Central memory CD8-positive, alpha-beta T cell (primary cell): ENCODE results near the gene VSTM1.
"Not testable (repeated sequence)": the region's sequence is repeated elsewhere in the genome, so short reads cannot be mapped to it uniquely, and the experiment has no call there.

ENCODE experiments used
- ATAC-seq: fragments of 150-1000 bp; cut with Tn5 transposase; replicated peaks from 2 replicates; pipeline ENCODE4 v1.10.0; 2022; ENCODE audit warnings: mild to moderate bottlenecking, moderate FRiP score, moderate number of reproducible peaks; ENCODE audit not compliant: poor library complexity, severe bottlenecking; ENCODE audit errors: extremely low read depth
- DNase-seq, 2 donors: peaks; one replicate each; pipeline ENCODE4 v3.0.0; 2021; ENCODE audit warnings: low spot score in 2 of 2
- H3K27ac Mint-ChIP-seq: one replicate; pipeline ENCODE4 v1.8.0; 2022; ENCODE audit warnings: low read depth, mild to moderate bottlenecking, moderate library complexity, mixed read lengths
- H3K27me3 Mint-ChIP-seq: one replicate; pipeline ENCODE4 v1.8.0; 2022; ENCODE audit warnings: mixed read lengths
- H3K36me3 Mint-ChIP-seq: one replicate; pipeline ENCODE4 v1.8.0; 2022; ENCODE audit warnings: mild to moderate bottlenecking, moderate library complexity, mixed read lengths; ENCODE audit not compliant: insufficient read depth
- H3K4me1 Mint-ChIP-seq: one replicate; pipeline ENCODE4 v1.8.0; 2022; ENCODE audit warnings: mixed read lengths
- H3K4me3 Mint-ChIP-seq: one replicate; pipeline ENCODE4 v1.8.0; 2022; ENCODE audit warnings: mild to moderate bottlenecking, moderate library complexity, mixed read lengths
- H3K9me3 Mint-ChIP-seq: one replicate; pipeline ENCODE4 v1.8.0; 2022; ENCODE audit warnings: mixed read lengths

Gene VSTM1

GRCh38 chr19:54096617-54097106, 33.0 kb upstream of the VSTM1 start:
- Mint-ChIP-seq H3K9me3 (no peaks in the 10 kb centered on the region), H3K4me1 (peaks cover 17% of the 10 kb centered on the region), H3K27ac (peak overlapping the region; percentile 96), H3K4me3 (peak overlapping the region; percentile 79), H3K36me3 (peaks cover 16% of the 10 kb centered on the region), H3K27me3 (no peaks in the 10 kb centered on the region)
- ATAC-seq (no peak), DNase-seq (no peak)

- Mint-ChIP-seq H3K4me1 (peaks cover 13% of the 10 kb centered on the region), H3K27ac (peak overlapping the region; percentile 96), H3K4me3 (peak overlapping the region; percentile 79), H3K36me3 (peaks cover 14% of the 10 kb centered on the region)
- peak; percentile 80 for ATAC-seq
- DNase-seq: peak; percentile 39 to 50
- H3K9me3 Mint-ChIP-seq, H3K27me3 Mint-ChIP-seq: not testable (repeated sequence)
Observed at GRCh38 chr19:54095859-54096616, 32.3 kb upstream of the VSTM1 start.

- peaks cover 14% of the 10 kb centered on the region for H3K36me3 Mint-ChIP-seq
- ATAC-seq: no peak
- no peaks in the 10 kb centered on the region for H3K27me3 Mint-ChIP-seq
- H3K27ac Mint-ChIP-seq: peak overlapping the region; percentile 96
- DNase-seq: no peak
- H3K9me3 Mint-ChIP-seq: no peaks in the 10 kb centered on the region
- peaks cover 13% of the 10 kb centered on the region for H3K4me1 Mint-ChIP-seq
- peak overlapping the region; percentile 79 for H3K4me3 Mint-ChIP-seq
Observed at GRCh38 chr19:54095136-54095858, 31.6 kb upstream of the VSTM1 start.

GRCh38 chr19:54094426-54095000, 30.8 kb upstream of the VSTM1 start:
- H3K4me3 Mint-ChIP-seq: peak overlapping the region; percentile 79
- H3K4me1 Mint-ChIP-seq: peaks cover 13% of the 10 kb centered on the region

GRCh38 chr19:54084410-54084809, 20.7 kb upstream of the VSTM1 start:
- H3K4me1 Mint-ChIP-seq: no peaks in the 10 kb centered on the region
- no peaks in the 10 kb centered on the region for H3K9me3 Mint-ChIP-seq
- H3K4me3 Mint-ChIP-seq: no peak overlapping the region
- peaks cover 6% of the 10 kb centered on the region for H3K27me3 Mint-ChIP-seq
- H3K27ac Mint-ChIP-seq: no peak overlapping the region
- no peak for ATAC-seq
- peaks cover 2% of the 10 kb centered on the region for H3K36me3 Mint-ChIP-seq
- DNase-seq: no peak

More at GRCh38 chr19:54094426-54095000, 30.8 kb upstream of the VSTM1 start:
- DNase-seq (no peak), ATAC-seq (no peak)
- no peak overlapping the region for H3K27ac Mint-ChIP-seq
- H3K36me3 Mint-ChIP-seq: peaks cover 14% of the 10 kb centered on the region
- H3K9me3 Mint-ChIP-seq: no peaks in the 10 kb centered on the region
- H3K27me3 Mint-ChIP-seq: no peaks in the 10 kb centered on the region

GRCh38 chr19:54081032-54081431, 17.3 kb upstream of the VSTM1 start, which contains the start of gene TARM1:
Gene TARM1, minus strand, starts transcription at chr19:54081365. Its CDS starts 25 bp downstream, at chr19:54081340.
- H3K4me3 Mint-ChIP-seq: no peak within 1 kb of the TSS
- no peak for DNase-seq
- no peaks in the 10 kb centered on the region for H3K4me1 Mint-ChIP-seq
- peaks cover 18% of the 10 kb centered on the region for H3K27me3 Mint-ChIP-seq
- H3K27ac Mint-ChIP-seq: no peak within 1 kb of the TSS
- no peaks in the 10 kb centered on the region for H3K36me3 Mint-ChIP-seq
- H3K9me3 Mint-ChIP-seq: no peaks in the 10 kb centered on the region
- no peak for ATAC-seq

GRCh38 chr19:54077334-54077733, 13.6 kb upstream of the VSTM1 start:
- Mint-ChIP-seq H3K27me3 (peaks cover 24% of the 10 kb centered on the region), H3K27ac (no peak overlapping the region), H3K9me3 (no peaks in the 10 kb centered on the region), H3K4me1 (no peaks in the 10 kb centered on the region), H3K4me3 (no peak overlapping the region), H3K36me3 (no peaks in the 10 kb centered on the region)
- DNase-seq: no peak
- ATAC-seq: no peak

GRCh38 chr19:54074851-54075250, 11.2 kb upstream of the VSTM1 start:
- Mint-ChIP-seq H3K4me1 (no peaks in the 10 kb centered on the region), H3K36me3 (no peaks in the 10 kb centered on the region), H3K27ac (no peak overlapping the region), H3K9me3 (no peaks in the 10 kb centered on the region), H3K4me3 (no peak overlapping the region), H3K27me3 (peaks cover 22% of the 10 kb centered on the region)
- DNase-seq (no peak), ATAC-seq (no peak)

GRCh38 chr19:54073829-54074228, 10.1 kb upstream of the VSTM1 start:
- H3K9me3 Mint-ChIP-seq: no peaks in the 10 kb centered on the region
- no peaks in the 10 kb centered on the region for H3K36me3 Mint-ChIP-seq
- no peaks in the 10 kb centered on the region for H3K4me1 Mint-ChIP-seq
- H3K27me3 Mint-ChIP-seq: peaks cover 23% of the 10 kb centered on the region
- DNase-seq (no peak), ATAC-seq (no peak)
- no peak overlapping the region for H3K27ac Mint-ChIP-seq
- H3K4me3 Mint-ChIP-seq: no peak overlapping the region

GRCh38 chr19:54069470-54069869, 5.8 kb upstream of the VSTM1 start:
- no peak overlapping the region for H3K4me3 Mint-ChIP-seq
- ATAC-seq (no peak), DNase-seq (no peak)
- no peaks in the 10 kb centered on the region for H3K9me3 Mint-ChIP-seq
- no peak overlapping the region for H3K27ac Mint-ChIP-seq
- H3K36me3 Mint-ChIP-seq: no peaks in the 10 kb centered on the region
- H3K4me1 Mint-ChIP-seq: no peaks in the 10 kb centered on the region
- peaks cover 27% of the 10 kb centered on the region for H3K27me3 Mint-ChIP-seq

- DNase-seq: no peak
- no peak for ATAC-seq
- no peaks in the 10 kb centered on the region for H3K9me3 Mint-ChIP-seq
- no peaks in the 10 kb centered on the region for H3K4me1 Mint-ChIP-seq
- peaks cover 54% of the 10 kb centered on the region for H3K27me3 Mint-ChIP-seq
- no peak overlapping the region for H3K27ac Mint-ChIP-seq
- no peak overlapping the region for H3K4me3 Mint-ChIP-seq
- H3K36me3 Mint-ChIP-seq: no peaks in the 10 kb centered on the region
Observed at GRCh38 chr19:54062643-54063042, 1.1 kb downstream of the VSTM1 start.

- Mint-ChIP-seq H3K27me3 (peaks cover 25% of the 10 kb centered on the region), H3K9me3 (no peaks in the 10 kb centered on the region), H3K4me1 (no peaks in the 10 kb centered on the region), H3K4me3 (no peak overlapping the region), H3K36me3 (no peaks in the 10 kb centered on the region), H3K27ac (no peak overlapping the region)
- DNase-seq (no peak), ATAC-seq (no peak)
Observed at GRCh38 chr19:54047616-54048015, 16.1 kb downstream of the VSTM1 start.
